Non-pigmented ciliary epithelial cell (primary cell): ENCODE results near the gene CAMSAP2.

Source experiments
- DNase-seq: peaks from one replicate; pipeline ENCODE4 v3.0.0-alpha.2; 2010; ENCODE audit warnings: low read depth

The CAMSAP2 gene

DNA sequence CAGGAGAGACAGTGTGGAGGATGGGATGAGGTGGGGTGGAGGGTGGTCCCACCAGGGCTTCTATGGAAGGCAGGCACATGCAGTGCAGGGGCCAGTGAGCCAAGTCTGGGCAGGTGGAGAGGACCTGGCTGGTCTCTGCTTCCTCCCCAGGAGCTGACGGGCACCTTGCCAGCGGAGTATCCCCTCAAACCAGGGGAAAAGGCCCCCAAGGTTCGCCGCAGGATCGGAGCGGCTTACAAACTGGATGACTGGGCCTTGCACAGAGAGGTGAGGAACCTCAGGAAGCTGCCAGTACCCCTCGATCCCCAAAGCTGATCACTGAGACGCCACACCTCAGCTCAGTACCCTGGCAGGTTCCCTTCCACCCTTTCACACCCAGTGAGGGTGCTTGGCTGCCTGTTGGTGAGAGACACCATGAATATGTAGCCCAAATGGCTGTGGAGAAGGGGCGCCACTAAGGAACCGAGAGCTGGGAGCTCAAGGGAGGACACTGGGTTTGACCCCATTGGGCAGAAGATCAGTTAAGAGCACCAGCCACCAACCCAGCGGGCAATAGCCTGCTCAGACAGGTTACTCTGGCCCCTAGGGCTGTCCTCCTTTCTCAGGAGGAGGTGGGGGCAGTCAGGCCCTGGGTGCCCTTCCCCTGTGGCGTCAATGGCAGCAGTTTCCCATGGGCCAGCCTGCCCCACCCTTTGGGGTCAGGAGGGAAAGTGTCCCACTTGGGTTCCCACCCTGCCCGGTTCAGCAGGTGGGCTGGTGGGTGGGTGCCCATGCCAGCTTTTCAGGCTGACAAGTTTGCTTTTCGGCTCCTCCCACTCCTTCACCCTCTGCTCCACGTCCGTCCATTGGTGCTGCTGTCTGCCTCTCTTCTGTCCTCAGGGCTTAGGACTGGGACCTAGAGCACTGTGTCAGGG lies 161.5 kb downstream of the CAMSAP2 start:
- no peak for DNase-seq

GRCh38 chr1:200900877-200901276 lies 162.2 kb downstream of the CAMSAP2 start:
- no peak for DNase-seq

DNA sequence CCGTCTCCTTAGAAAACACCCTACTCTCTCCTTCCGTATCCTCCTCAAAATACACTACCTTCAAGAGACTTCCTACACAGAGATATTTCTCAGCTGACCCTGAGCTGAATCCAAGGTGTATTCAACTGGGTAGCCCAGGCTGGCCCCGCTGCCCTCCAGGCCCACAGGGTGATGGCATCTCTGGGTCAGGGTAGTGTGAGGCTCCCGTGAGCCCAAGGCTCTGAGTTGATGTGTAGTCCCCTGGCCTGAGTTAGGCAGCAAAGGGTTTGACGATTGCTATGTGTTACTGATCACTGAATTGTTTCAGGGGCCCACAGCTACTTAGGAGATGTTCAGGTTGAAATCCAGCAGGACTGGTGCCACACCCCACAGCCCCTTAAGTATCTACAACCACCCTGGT lies 162.7 kb downstream of the CAMSAP2 start:
- no peak for DNase-seq

- no peak for DNase-seq
Observed at GRCh38 chr1:200901796-200902444, 163.2 kb downstream of the CAMSAP2 start.

DNA sequence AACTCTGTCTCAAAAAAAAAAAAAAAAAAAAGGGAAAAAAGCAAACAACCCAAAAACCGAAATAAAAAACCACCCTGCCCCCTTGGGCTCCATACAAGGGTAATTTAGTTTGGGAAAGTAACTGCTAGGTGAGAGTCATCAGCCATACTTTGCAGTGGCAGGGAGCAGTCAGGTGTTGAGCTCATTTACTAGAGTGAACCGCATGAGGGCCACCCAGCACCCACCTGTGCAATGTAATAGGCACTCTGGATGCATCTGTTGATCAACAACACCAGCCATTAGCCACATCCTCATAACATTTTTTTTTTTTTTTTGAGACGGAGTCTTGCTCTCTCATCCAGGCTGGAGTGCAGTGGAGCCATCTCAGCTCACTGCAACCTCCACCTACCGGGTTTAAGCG lies 165.1 kb downstream of the CAMSAP2 start:
- no peak for DNase-seq

- DNase-seq = no peak
Observed at GRCh38 chr1:200904772-200905171, 166.1 kb downstream of the CAMSAP2 start.

DNA sequence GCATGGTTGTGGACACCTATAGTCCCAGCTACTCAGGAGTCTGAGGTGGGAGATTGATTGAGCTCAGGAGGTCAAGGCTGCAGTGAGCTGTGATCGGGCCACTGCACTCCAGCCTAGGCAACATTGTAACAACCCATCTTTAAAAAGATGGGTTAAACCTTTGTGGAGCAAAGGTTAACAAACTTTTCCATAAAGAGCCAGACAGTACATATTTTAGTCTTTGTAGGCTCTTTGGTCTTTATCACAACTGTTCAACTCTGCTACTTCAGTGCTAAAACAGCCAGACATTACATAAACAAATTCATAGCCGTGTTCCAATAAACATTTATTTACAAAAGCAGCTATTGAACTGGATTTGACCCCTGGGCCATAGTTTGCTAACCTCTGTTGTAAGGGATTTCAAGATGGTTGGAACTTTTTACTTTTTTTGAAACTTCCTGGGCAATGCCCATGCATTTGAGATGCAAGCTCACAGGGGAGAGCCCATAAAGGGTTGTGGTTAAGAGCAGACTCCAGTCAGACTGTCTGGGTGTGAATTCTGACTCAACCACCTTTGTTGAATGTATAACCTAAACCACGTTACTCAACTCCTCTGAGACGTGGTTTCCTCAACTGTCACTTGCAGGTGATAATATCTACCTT lies 166.8 kb downstream of the CAMSAP2 start:
- no peak for DNase-seq

DNA sequence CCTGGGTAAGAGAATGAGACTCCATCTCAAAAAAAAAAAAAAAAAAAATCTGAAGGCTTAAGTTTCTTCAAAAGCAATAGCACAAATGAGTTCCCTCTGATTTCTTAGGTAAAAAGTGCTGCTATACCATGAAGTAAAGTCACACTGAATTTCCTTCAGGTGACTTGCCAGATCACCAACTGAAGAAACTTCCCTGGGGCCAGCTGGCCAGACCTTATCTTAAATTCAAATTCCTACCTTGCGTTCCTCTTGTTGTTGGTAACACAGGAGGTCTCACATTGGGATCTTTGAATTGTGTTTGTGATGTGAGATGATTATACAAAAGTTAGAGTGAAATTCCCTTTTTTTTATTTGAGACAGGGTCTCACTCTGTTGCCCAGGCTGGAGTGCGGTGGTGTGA lies 167.8 kb downstream of the CAMSAP2 start:
- no peak for DNase-seq

DNA sequence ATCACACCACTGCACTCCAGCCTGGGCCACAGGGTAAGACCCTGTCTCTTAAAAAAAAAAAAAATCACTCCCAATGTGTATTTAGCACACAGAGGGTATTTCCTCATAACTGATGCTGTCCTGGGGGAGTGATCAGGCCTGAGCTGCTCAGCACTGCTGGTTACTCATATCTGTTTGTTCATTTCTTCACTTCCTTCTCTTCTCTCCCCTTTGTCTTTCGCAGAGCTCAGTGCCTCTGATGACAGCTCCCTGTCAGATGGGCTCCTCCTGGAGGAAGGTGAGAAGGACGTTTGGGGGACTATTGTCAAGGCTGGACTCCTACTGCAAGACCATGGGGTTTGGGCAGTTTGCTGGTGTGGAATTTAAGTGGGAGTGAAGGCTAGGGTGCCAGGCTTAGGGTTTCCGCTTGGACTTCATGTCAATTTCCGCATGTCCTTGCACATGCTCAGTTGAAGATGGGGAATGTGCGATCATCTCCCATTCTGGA lies 169.0 kb downstream of the CAMSAP2 start:
- DNase-seq = no peak

DNA sequence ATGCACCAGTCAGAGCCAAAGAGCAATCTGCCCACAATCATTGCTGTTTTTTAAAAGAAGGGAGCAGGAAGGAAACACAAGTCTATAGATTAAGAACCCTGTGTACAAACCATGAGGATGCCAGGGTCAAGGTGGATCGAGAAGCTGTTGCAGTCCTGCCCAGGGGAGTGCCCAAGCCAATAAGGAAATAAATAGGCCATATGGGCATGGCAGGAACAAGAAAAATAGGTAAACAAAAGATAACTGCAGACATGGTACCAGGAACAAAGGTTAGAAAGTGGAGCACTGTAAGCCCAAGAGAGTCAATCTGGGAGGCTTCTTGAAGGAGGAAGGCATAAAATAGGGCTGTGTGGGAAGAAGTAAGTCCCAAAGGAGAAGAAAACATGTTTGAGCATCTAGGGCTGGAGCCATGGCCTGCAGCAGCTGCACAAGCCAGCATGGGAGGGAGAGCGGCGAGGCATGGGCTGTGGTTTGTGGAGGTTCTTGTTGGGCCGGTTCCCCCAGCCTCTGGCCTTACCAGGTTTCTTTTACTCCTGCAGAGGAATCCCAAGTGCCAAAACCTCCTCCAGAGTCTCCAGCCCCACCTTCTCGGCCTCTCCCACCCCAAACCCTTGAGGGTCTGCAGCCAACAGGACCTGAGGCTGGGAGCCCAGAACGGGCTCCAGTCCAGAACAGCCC lies 169.6 kb downstream of the CAMSAP2 start:
- DNase-seq = no peak

GRCh38 chr1:200909071-200909470 lies 170.4 kb downstream of the CAMSAP2 start:
- no peak for DNase-seq

GRCh38 chr1:200909757-200910239 lies 171.1 kb downstream of the CAMSAP2 start:
- no peak for DNase-seq
